ENCODE measurements around the gene FRMPD2.
"Not testable (repeated sequence)": the region's sequence is repeated elsewhere in the genome, so short reads cannot be mapped to it uniquely, and the experiment has no call there.

DNA sequence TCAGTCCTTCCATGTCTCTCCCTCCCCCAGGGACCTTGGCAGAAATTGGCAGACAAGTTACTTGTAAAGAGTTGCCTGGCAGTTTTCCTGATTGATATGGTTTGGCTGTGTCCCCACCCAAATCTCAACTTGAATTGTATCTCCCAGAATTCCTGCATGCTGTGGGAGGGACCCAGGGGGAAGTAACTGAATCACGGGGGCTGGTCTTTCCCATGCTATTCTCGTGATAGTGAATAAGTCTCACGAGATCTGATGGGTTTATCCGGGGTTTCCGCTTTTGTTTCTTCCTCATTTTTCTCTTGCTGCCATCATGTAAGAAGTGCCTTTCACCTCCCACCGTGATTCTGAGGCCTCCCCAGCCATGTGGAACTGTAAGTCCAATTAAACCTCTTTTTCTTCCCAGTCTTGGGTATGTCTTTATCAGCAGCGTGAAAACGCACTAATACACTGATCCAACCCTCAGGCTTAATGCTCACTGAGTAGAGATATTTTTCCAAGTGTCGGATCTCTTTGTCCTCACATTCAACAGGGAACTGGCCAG, 88.2 kb downstream of the FRMPD2 start:
- TF ChIP-seq, protein P1, sequence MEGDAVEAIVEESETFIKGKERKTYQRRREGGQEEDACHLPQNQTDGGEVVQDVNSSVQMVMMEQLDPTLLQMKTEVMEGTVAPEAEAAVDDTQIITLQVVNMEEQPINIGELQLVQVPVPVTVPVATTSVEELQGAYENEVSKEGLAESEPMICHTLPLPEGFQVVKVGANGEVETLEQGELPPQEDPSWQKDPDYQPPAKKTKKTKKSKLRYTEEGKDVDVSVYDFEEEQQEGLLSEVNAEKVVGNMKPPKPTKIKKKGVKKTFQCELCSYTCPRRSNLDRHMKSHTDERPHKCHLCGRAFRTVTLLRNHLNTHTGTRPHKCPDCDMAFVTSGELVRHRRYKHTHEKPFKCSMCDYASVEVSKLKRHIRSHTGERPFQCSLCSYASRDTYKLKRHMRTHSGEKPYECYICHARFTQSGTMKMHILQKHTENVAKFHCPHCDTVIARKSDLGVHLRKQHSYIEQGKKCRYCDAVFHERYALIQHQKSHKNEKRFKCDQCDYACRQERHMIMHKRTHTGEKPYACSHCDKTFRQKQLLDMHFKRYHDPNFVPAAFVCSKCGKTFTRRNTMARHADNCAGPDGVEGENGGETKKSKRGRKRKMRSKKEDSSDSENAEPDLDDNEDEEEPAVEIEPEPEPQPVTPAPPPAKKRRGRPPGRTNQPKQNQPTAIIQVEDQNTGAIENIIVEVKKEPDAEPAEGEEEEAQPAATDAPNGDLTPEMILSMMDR (conservative IDR thresholded peaks at IDR 0.05; ENCODE audit: low read depth in 2 of 2), result not testable (repeated sequence)
- TF ChIP-seq, protein P2, sequence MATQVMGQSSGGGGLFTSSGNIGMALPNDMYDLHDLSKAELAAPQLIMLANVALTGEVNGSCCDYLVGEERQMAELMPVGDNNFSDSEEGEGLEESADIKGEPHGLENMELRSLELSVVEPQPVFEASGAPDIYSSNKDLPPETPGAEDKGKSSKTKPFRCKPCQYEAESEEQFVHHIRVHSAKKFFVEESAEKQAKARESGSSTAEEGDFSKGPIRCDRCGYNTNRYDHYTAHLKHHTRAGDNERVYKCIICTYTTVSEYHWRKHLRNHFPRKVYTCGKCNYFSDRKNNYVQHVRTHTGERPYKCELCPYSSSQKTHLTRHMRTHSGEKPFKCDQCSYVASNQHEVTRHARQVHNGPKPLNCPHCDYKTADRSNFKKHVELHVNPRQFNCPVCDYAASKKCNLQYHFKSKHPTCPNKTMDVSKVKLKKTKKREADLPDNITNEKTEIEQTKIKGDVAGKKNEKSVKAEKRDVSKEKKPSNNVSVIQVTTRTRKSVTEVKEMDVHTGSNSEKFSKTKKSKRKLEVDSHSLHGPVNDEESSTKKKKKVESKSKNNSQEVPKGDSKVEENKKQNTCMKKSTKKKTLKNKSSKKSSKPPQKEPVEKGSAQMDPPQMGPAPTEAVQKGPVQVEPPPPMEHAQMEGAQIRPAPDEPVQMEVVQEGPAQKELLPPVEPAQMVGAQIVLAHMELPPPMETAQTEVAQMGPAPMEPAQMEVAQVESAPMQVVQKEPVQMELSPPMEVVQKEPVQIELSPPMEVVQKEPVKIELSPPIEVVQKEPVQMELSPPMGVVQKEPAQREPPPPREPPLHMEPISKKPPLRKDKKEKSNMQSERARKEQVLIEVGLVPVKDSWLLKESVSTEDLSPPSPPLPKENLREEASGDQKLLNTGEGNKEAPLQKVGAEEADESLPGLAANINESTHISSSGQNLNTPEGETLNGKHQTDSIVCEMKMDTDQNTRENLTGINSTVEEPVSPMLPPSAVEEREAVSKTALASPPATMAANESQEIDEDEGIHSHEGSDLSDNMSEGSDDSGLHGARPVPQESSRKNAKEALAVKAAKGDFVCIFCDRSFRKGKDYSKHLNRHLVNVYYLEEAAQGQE (IDR thresholded peaks at IDR 0.05; ENCODE audit: unreplicated experiment), result not testable (repeated sequence)
- TF ChIP-seq CREB1 (CRISPR knock-in tag; IDR thresholded peaks at IDR 0.05; ENCODE audit: low read depth); EZH2 (IDR thresholded peaks at IDR 0.05; ENCODE audit: low read depth, unreplicated experiment); STAT1 (IDR thresholded peaks at IDR 0.05; ENCODE audit: unreplicated experiment); JUNB (IDR thresholded peaks at IDR 0.05; ENCODE audit: unreplicated experiment); POLR2AphosphoS5 (IDR thresholded peaks at IDR 0.05; ENCODE audit: low read depth); EZH2phosphoT487 (IDR thresholded peaks at IDR 0.05; ENCODE audit: unreplicated experiment); ZNF114 (CRISPR knock-in tag; IDR thresholded peaks at IDR 0.05); NANOG (IDR thresholded peaks at IDR 0.05; ENCODE audit: borderline replicate concordance): not testable (repeated sequence)

Measured in GM23338 (cell line).